Putamen (tissue), 1 donor: ENCODE results near the gene MRPL2.

ENCODE experiments used
- DNase-seq: peaks from one replicate; pipeline ENCODE4 v3.0.0-alpha.2; 2016; ENCODE audit warnings: low spot score

The MRPL2 gene

DNA sequence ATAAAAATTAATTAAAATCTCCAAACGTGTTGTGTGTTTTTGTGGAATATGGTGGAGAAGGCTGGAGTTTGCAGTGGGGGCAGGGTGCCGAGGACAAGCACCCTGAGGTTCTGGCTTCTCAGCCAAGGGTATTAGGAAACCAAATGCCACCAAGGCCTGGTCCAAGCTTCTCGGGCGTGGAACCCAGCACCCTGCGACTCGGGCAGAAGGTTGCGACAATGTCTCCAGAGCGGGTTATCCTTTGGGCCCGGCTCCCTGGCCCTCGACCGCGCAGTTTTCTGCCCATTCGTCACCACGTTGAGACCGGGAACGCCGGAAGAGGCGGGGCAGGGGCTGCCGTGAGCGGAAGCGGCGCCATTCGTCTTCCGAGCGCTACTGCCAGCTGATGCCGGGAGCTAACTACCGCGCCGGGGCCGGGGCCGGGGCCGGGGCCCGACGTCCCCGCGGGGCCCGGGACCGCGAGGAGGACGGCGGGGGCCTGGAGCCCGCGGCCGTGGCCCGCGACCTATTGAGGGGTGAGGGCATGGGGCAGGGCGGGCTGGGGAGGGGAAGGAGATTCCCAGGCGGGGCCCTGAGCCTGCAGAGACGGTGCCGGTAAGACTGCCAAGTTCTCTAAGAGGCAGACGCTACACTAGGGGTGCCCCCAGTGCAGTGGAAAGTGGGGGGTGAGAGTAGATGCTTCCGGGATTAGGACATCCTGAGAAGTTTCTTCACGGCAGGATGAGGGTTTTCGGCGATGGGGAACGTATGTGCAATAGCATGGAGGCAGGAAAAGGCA lies 37.8 kb downstream of the MRPL2 start, which contains the start of gene RRP36:
RRP36 (plus strand) TSS at position 354 of the 778 bp plus-strand sequence; CDS start at position 386, 32 bp downstream.
- peak; percentile 76 for DNase-seq

DNA sequence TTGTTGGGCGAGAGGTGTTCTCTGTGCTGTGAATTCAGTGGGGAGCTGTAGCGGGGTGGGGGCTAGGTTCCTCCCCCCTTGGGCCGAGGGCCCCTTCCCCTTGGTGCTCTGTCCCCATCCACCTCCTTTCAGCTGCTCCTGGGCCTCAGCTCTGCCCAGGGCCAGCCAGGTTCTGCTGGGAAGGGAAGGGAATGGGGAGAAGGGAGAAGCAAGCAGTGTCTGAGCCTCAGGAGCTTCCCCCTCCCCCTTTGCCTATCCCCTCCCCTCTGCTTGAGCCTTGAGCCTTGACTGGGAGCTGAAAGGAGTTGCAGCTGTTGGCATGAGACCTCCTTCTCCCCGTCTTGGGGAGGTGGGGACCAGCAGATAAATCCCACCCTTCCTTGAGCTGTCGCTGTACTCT lies 38.4 kb downstream of the MRPL2 start:
- DNase-seq = no peak

DNA sequence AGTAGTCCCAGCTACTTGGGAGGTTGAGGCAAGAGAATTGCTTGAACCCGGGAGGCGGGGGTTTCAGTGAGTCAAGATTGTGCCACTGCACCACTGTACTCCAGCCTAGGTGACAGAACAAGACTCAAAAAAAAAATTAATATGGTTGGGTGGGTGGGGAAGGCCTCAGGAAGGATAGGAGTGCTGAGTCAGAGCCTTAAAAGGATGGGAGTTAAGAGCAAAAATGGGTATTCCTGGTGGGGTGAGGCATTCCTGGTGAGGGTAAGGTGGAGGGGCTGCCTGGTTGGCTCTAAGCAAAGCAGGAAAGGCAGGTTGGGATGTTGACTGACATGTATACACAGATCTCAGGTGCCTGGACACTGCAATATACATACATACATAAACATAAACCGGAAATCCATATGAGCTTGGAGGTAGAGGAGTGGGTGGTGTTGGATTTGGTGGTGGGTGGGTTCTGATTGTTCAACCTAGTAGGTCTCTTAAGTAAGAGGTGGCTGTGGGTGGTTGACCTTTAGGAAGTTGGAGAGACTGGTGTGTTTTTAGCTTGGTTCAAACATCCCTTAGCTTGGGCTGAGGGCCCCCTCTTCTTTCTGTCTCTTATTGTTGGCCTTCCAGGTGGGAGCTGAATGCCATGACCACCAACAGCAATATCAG lies 39.1 kb downstream of the MRPL2 start:
- no peak for DNase-seq

DNA sequence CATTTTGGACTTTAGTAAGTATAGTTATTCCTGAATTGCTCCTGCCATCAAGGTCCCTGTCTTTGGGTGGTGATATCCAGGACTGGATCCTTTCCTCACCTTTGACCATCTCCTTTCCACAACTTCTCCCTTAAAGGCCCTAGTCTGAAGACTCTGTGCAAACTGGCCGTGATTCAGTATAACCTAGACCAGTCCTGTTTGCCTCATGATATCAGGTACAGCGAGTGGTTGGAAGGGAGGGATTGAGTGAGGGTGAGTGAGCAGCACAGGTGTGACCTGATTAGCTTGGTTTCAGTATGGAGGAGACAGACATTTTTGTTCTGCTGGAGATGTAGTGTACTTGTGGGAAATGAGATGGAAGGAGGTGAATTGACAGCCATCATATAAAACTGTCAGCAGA lies 40.1 kb downstream of the MRPL2 start:
- DNase-seq = no peak

DNA sequence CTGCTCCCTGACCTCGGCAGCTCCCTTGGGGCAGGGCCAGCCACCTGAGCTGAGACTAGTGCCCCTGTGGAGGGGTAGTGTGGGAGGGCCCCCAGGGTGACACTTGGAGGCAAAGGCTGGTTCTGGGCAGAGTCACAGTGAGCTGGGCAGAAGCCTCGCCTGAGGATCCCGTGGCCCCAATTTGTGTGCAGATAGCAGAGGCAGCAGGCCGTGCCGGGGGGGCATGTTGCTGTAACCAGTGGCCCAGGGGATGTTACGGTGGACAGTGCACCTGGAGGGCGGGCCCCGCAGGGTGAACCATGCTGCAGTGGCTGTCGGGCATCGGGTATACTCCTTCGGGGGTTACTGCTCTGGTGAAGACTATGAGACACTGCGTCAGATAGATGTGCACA lies 42.3 kb downstream of the MRPL2 start:
- no peak for DNase-seq

DNA sequence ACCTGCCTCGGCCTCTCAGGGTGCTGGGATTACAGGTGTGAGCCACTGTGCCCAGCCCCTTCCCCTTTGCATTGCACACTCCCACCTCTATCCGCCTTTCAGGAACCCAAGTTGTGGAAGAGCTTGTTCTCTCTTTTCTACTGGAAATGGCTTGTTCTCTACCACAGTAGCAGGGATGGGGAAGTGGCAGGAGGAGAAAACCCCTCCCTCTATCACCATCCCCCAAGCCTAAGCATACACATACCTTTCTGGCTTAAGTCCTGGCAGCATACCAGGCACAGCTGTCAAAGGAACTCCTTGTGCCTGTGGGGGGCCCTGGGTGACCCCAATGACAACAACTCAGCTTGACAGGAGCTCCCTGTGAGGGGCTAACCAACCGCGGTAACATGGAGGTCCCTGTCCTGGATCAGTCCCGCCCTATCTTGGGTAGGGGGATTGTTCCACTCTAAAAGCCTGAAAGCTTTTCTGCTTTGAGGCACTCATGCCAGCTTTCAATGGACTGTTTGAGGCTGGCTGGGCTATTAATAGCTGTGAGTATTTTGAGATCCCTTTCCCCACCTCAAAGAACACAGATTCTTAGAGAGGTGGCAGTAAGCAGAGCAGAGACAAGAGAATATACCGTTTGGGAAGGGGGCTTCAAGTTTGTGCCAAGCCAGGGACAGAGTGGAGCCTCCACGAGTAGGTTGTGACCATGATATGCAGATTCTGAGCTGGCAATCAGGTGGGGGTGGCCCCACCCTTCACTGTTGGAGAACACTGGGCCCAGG lies 42.9 kb downstream of the MRPL2 start:
- no peak for DNase-seq

DNA sequence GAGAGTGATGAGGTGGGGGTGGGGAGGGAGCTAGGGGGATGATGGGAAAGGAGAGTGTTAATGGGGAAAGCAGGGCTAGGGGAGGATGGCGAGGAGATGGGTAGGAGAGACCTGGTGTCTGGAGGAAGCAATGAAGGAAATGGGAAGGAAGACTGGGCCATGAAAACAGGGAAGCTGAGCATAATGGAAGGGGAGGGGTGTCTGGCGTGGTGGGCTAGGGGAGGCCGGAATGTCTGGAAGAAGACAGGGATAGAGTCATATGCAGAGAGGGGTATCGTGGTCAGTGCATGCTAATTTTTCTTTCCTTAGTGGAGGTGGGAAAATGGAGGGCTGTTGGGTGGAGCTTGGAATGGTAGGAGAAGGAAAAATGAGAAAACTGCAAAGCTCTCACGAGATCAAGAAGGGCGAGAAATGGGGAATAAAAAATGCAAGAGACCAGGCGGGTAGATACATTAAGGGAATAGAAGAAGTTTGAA lies 44.8 kb downstream of the MRPL2 start:
- no peak for DNase-seq

DNA sequence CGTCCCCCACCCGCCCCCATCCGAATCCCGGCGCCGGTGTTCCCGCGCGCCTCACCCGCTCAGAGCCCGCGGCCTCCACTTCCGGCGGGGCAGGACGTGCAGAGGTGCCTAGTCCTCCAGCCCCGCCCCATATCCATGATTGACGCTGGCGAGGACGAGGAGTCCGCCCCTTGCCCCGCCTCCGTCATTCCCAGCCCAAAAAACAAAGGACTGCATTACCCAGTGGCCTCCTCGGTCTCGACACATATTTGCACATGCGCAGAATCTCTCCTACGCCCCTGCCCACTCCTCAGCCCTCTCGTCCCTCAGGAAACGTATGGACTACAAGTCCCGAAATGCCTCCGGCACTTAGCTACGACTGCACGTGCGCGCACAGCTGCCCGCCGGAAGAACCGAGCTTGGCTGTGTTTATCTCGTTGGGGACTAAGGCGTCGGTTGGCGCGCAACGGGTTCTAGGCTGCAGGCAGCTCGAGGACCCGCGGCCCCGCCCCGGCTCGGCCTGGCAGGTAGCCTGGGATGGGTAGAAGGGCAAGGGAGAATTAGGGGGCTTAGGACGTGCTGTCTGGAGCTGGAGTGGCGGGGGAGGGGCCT lies 45.3 kb downstream of the MRPL2 start, which contains the start of the genes KLHDC3 and MEA1:
KLHDC3 (plus strand) TSS at position 407 of the 591 bp plus-strand sequence. CDS start 2,944 bp downstream, outside the sequence.
MEA1 (minus strand) TSS at position 104 of the 591 bp plus-strand sequence. CDS start 133 bp downstream, outside the sequence.
- DNase-seq = peak; percentile 100

DNA sequence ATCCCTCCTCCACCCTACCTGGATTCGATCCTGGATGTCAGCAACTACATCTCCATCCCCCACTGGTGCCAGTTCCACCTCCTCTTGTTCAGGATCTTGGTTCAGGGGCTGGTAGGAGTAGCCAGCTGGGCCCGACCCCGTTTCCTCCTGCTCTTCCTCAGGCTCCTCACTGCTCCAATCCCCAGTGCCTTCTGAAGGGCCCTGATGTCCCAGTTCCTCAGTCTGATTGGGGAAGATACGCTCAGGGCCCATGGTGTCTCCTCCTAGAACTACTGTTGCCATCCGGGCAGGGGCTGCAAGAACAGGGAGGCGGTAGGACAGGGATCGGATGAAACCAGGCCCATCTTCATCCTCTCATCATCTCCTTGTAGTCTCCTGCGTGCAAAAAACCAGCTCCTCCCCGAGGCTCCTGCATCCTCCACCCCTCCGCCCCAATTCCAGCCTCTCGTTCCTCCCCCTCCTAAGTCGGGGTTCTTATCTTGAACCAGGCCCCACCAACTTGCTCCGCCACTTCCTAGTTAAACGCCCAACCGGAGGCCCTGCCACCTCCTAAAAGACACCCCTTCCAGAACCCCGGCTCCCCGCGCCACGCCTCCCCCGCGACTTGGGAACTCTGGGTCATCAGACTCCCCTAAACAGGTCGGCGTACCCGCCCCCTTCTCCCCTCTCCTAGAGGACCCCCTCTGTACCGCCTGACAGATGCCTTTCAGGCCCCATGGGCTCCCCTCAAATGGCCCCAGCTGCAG lies 46.0 kb downstream of the MRPL2 start:
- DNase-seq = no peak

DNA sequence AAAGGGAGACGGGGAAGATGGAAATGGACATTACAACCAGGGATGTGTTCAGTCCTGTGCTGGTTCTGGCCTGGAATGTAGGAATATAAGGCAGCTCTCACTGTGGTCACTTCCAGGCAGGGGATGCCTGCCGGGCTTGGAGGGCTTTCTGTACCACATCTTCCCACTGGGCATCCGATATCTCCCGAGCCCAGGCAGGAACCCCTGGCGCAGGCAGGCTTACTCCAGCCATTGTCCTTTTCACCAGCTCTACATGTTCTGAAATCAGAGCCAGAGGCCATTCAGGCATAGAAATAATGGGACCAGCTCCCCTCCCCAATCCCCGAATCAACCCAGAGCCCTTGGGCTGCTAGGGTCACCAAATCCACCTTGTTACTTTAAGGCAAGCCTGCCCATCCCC lies 46.9 kb downstream of the MRPL2 start:
- no peak for DNase-seq

DNA sequence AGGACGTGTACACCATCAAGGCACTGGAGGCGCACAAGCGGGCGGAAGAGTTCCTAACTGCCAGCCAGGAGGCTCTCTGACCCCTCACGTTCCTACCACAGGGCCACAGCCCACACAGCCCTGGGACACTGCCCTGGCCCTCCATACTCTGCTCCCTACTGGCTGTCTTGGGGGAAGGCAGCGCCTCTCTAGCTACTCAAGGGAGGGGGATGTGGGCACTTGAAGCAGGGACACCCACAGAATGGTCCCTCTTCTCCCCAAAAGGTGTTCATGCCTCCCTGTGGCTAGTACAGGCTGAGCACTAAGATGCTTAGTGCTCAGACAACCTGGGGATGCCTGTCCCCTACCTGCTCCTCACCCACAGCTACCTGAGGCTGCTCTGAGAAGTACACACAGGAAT lies 48.0 kb downstream of the MRPL2 start:
- no peak for DNase-seq

DNA sequence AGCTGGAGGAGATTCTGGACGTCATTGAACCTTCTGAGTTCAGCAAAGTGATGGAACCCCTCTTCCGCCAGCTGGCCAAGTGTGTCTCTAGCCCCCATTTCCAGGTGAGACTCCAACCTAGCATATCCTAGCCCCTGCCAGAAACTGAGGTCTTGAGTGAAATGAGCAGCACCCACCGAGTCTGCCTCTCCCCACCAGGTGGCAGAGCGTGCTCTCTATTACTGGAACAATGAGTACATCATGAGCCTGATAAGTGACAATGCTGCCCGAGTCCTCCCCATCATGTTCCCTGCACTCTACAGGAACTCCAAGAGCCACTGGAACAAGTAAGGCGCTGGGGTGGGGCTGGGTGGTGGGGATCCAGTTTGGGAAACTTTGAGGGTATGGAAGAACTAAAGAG lies 50.1 kb downstream of the MRPL2 start:
- DNase-seq = no peak

DNA sequence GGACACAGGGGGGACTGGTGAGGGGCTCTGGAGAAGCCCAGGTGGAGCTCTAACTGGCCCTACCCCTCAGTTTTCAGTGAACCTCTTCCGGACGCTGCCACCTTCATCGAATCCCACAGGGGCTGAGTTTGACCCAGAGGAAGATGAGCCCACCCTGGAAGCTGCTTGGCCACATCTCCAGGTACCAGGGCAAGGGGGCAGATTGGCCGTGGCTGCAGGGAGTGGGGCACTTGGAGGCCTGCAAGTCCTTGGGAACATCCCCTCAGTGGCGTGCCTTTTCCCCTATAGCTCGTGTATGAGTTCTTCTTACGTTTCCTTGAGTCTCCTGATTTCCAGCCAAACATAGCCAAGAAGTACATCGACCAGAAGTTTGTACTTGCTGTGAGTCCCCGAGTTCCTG lies 52.1 kb downstream of the MRPL2 start:
- no peak for DNase-seq

DNA sequence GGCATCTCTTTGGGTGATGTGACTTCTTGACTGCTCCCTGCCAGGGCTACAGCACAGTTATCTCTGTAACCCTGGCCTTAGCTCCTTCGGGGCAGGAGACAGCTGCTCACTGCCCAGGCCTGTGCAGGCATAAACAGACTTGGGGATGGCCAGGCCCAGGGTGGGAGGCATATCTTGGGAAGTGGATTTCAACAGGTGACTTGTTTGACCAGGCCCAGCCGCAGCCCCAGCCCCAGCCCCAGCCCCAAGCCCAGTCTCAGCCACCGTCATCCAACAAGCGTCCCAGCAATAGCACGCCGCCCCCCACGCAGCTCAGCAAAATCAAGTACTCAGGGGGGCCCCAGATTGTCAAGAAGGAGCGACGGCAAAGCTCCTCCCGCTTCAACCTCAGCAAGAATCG lies 53.0 kb downstream of the MRPL2 start:
- DNase-seq = no peak

DNA sequence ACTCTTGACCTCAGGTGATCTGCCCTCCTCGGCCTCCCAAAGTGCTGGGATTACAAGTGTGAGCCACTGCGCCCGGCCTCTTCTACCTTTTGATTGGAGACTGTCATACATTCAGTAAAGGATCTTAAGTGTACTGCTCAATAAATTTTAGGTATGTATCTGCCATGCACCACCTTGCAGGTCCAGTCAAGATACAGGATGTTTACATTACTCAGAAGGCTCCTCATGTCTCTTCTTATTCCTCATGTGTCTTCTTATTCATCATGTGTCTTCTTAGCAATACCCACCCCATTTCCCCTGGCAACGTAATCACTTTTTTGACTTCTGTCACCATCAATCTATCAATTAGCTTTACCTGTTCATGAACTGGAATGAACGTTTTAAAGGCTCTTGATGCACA lies 53.4 kb downstream of the MRPL2 start:
- no peak for DNase-seq
